ENCODE measurements around the gene PLEKHM2. TPM values are rescaled to one million over a fixed set of nuclear protein-coding genes. Genes with fewer than 3 reads are reported as not detected.
A peak's percentile ranks its signal among the peaks of the same experiment; 100 is the strongest.

The PLEKHM2 gene
- total RNA-seq, 2 donors from 2014 or later = 31.5 to 37.0 TPM

- DNase-seq = no peak
- intact Hi-C loops (cut with DNase I, micrococcal nuclease) = no loop called here
- peak; percentile 82 for ATAC-seq
Observed at GRCh38 chr1:15671430-15671829, 12.7 kb upstream of the PLEKHM2 start.

DNA sequence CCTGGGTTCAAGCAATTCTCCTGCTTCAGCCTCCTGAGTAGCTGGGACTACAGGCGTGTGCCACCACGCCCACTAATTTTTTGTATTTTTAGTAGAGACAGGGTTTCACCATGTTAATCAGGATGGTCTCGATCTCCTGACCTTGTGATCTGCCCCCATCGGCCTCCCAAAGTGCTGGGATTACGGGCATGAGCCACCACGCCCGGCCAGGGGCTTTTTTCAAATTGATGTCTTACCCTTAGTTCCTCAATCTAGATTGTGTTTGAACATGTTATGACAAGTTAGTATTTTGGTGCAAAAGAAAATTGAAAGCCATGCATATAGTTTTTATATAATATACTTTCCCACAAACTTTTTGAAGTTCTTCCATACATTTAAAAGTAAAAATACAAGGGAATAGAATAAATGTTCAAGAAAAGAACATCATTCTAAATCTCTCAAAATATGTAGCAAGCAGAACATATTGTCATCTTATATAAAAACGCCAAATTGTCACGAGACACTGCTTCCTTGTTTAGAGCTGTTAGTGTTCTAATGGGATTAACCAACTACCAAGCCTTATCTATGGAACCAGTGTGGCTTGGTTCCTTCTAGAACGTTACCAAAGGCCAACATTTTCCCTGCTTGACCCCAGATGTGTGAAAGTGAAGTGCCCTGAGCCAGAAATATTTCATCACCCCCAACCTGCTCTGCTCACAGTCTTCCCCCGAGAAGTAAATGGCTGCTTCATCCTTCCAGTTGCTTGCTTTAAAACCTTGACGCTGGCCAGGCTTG is 9.5 kb upstream of the PLEKHM2 start:
- DNase-seq = no peak
- intact Hi-C loops (cut with DNase I, micrococcal nuclease) = no loop called here

GRCh38 chr1:15676010-15676409 is 8.1 kb upstream of the PLEKHM2 start:
- ATAC-seq (no peak), DNase-seq (no peak)
- intact Hi-C loops (cut with DNase I, micrococcal nuclease) = no loop called here

More for the DNA sequence above, 9.5 kb upstream of the PLEKHM2 start:
- ATAC-seq = no peak

GRCh38 chr1:15676688-15677661 is 7.1 kb upstream of the PLEKHM2 start:
- DNase-seq (no peak), ATAC-seq (no peak)
- intact Hi-C loops (cut with DNase I, micrococcal nuclease) = no loop called here

DNA sequence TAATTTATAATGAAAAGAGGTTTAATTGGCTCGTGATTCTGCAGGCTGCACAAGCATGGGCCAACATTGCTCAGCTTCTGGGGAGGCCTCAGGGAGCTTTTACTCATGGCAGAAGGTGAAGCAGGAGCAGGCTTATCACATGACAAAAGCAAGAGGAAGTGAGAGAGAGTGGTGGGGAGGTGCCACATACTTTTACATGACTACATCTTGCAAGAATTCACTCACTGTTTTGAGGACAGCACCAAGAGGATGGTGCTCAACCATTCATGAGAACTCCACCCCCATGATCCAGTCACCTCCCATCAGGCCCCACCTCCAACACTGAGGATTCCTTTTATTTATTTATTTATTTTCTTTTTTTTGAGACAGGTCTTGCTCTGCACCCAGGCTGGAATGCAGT is 5.5 kb upstream of the PLEKHM2 start:
- DNase-seq (no peak), ATAC-seq (no peak)
- intact Hi-C loops (cut with DNase I, micrococcal nuclease) = no loop called here

DNA sequence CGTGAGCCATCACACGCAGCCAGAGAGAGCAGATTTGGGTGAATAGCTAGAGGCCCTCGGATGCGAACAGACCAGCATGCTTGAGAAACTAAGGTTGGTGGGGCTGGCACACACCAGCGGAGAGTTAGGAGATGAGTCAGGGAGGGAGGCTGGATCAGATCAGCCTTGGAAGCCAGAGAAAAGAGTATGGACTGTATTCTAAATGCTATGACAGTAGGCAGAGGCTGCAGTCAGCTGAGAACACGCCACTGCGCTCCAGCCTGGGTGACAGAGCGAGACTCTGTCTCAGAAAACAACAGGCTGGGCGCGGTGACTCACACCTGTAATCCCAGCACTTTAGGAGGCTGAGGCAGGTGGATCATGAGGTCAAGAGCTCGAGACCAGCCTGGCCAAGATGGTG is 4.0 kb upstream of the PLEKHM2 start:
- no peak for DNase-seq
- no peak for ATAC-seq
- intact Hi-C loops (cut with DNase I, micrococcal nuclease) = no loop called here

GRCh38 chr1:15680561-15681348 is 3.4 kb upstream of the PLEKHM2 start:
- DNase-seq (no peak), ATAC-seq (peak; percentile 42)

GRCh38 chr1:15681349-15682292 is 2.5 kb upstream of the PLEKHM2 start:
- DNase-seq = no peak
- intact Hi-C loops (cut with DNase I, micrococcal nuclease) = no loop called here
- peak; percentile 29 for ATAC-seq

More at GRCh38 chr1:15680561-15681348, 3.4 kb upstream of the PLEKHM2 start:
- intact Hi-C loops (cut with DNase I, micrococcal nuclease) = no loop called here

- intact Hi-C loops (cut with DNase I, micrococcal nuclease) = no loop called here
- DNase-seq (no peak), ATAC-seq (no peak)
Observed at GRCh38 chr1:15682936-15683341, 1.2 kb upstream of the PLEKHM2 start.

GRCh38 chr1:15683345-15684039 is 628 bp upstream of the PLEKHM2 start:
- intact Hi-C loops (cut with DNase I, micrococcal nuclease) = no loop called here
- ATAC-seq (no peak), DNase-seq (no peak)

DNA sequence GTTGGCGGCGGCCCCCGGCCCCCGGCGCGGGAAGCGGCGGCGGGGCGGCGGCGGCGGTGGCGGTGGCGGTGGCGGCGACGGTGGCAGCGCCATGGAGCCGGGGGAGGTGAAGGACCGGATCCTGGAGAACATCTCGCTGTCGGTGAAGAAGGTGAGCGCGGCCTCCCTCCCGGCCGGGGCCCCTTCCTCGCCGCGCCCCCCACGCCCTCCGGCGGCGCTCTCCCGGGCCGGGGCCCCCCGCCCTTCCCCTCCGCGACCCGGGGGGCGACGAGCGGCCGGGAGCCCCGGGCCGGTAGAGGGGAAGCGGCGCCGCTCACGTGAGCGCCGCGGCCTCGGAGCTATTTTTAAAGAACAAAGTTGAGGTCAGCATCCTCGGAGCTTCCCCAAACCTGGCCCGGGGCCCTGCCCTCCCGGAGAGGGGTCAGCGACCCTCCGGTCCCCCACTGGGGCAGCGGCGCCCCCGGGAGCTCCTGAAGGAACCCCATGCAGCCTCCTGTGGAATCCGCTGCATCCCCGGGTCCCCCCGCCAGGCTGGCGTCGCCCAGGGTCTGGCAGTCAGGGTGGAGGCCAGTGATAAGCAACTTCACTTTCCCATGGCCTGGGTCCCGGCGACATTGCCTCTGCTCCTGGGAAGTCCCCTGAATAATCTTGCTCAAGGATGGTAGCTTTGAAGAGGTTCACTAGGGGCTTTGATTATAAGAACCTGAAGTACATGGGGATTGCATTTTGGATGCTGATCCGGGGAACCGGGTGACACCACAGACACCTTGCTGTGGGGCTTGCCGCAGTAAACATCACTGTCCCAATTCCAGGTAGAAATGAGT is 560 bp downstream of the PLEKHM2 start:
- ATAC-seq (peak; percentile 53), DNase-seq (peak in 1 of 2 donors; percentile 54)
- intact Hi-C loops (cut with DNase I, micrococcal nuclease) = no loop called here

DNA sequence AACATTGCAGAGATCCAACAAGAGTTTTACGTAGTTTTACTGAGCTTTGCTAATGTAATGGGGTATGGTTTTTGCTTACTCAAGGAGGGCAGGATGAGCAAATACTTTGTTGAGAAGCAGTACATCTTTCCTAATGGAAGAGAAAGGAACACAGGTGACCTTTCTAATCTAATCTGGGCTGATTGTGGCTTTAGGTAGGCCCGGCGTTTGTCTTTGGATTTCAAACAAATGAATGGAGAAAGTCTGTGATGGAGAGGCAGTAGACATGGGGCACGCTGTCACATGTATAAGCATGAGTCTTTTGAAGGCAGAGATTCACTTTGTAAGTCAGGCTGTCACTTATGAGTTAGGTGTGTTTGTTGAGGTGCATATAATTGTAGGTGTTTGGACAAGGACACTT is 1.7 kb downstream of the PLEKHM2 start:
- no peak for DNase-seq
- intact Hi-C loops (cut with DNase I, micrococcal nuclease) = no loop called here
- no peak for ATAC-seq

- DNase-seq (no peak), ATAC-seq (no peak)
- intact Hi-C loops (cut with DNase I, micrococcal nuclease) = no loop called here
Observed at GRCh38 chr1:15687446-15687845, 3.3 kb downstream of the PLEKHM2 start.

DNA sequence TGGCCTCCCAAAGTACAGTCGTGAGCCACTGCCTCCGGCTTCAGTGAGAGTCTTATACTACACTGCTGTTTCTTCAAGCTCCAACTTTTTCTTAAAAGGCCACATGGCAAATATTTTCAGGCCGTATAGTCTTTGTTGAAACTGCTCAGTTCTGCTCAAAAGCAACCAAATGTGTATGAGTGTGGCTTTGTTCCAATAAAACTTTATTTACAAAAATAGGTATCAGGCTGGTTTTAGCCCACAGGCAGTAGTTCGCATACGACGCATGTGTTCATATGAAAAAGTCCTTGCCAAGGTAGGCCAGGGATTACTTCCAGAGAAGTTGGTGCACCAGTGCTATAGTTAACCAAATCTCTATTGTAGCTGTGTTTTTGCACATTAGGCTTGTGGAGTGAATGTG is 6.2 kb downstream of the PLEKHM2 start:
- no peak for DNase-seq
- ATAC-seq = no peak
- intact Hi-C loops (cut with DNase I, micrococcal nuclease) = no loop called here

DNA sequence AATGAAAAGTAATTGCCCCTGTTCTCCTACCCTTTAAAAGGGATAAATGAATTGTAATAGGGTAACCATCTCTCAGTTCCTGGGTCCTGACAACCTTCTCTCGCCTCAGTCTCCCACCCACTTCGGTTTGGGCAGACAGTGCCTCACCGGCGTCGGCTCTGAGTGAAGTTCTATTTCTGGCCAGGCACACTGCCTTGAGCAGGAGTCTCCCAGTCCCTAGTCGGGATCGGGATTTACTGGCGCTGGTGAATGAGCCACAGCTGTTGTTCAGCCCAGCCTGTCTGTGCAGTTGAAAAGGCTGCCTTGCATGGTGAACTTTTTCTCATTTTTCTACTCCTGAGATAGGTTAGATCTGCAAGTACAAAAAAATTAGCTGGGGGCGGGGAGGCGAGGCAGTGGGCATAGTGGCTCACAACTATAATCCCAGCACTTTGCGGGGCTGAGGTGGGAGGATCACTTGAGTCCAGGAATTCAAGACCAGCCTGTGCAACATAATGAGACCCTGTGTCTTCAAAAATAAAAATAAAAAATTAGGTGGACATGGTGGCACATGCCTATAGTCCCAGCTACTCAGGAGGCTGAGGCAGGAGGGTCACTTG is 7.4 kb downstream of the PLEKHM2 start:
- ATAC-seq (no peak), DNase-seq (no peak)
- intact Hi-C loops (cut with DNase I, micrococcal nuclease) = no loop called here

- intact Hi-C loops (cut with DNase I, micrococcal nuclease) = no loop called here
- ATAC-seq (peak; percentile 46), DNase-seq (no peak)
Observed at GRCh38 chr1:15692121-15692682, 8.1 kb downstream of the PLEKHM2 start.

All from left colon (tissue), 2 donors.